GM12891 (cell line): ENCODE results near the gene TAF1B.
"Not testable (repeated sequence)": the region's sequence is repeated elsewhere in the genome, so short reads cannot be mapped to it uniquely, and the experiment has no call there.

ENCODE experiments used
- DNase-seq: peaks from one replicate; pipeline ENCODE4 v3.0.0; 2011; ENCODE audit warnings: low spot score; ENCODE audit not compliant: insufficient read length
- FAIRE-seq: peaks from 2 replicates; lab custom pipeline; 2011; peaks lifted over from hg19 to GRCh38; lab: Jason Lieb, UNC
- PAX5 ChIP-seq: IDR thresholded peaks from 2 replicates; pipeline ENCODE4 v1.6.1; 2011; ENCODE audit warnings: low read length, moderate library complexity, mild to moderate bottlenecking; ENCODE audit not compliant: insufficient read depth, severe bottlenecking
- POLR2A ChIP-seq: IDR thresholded peaks from 2 replicates; pipeline ENCODE4 v1.6.1; 2011; ENCODE audit warnings: low read depth, low read length, control low read depth
- POLR2AphosphoS5 ChIP-seq: IDR thresholded peaks from 2 replicates; pipeline ENCODE4 v1.6.1; 2011; ENCODE audit warnings: low read depth, low read length, control low read depth
- POU2F2 ChIP-seq: IDR thresholded peaks from 2 replicates; pipeline ENCODE4 v1.6.1; 2011; ENCODE audit warnings: low read depth, mild to moderate bottlenecking, control low read depth, low read length, moderate library complexity
- SPI1 ChIP-seq: IDR thresholded peaks from 2 replicates; pipeline ENCODE4 v1.6.1; 2011; ENCODE audit warnings: low read depth, low read length, control low read depth
- TAF1 ChIP-seq: IDR thresholded peaks from 2 replicates; pipeline ENCODE4 v1.6.1; 2011; ENCODE audit warnings: low read depth, low read length, control low read depth

Gene TAF1B

DNA sequence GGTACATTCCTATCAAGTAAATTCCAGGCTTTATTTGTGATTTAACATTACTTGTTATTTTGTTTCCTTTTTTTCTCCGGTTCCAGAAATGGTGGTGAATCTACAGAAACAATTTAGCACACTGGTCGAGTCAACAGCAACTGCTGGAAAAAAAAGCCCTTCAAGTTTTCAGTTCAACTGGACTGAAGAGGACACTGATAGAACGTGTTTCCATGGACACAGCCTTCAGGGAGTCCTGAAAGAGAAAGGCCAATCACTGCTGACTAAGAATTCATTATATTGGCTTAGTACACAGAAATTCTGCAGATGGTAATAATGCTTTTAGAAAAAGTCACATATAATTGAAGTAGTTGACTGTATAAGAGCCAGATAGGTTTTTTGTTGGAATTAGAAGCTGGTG lies 76.2 kb downstream of the TAF1B start:
- no peak for TF ChIP-seq POU2F2
- DNase-seq = no peak
- FAIRE-seq = no peak

DNA sequence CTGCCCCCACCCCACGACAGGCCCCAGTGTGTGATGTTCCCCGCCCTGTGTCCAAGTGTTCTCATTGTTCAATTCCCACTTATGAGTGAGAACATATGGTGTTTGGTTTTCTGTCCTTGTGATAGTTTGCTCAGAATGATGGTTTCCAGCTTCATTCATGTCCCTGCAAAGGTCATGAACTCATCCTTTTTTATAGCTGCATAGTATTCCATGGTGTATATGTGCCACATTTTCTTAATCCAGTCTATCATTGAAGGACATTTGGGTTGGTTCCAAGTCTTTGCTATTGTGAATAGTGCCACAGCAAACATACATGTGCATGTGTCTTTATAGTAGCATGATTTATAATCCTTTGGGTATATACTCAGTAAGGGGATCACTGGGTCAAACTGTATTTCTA lies 83.7 kb downstream of the TAF1B start:
- not testable (repeated sequence) for FAIRE-seq, DNase-seq

DNA sequence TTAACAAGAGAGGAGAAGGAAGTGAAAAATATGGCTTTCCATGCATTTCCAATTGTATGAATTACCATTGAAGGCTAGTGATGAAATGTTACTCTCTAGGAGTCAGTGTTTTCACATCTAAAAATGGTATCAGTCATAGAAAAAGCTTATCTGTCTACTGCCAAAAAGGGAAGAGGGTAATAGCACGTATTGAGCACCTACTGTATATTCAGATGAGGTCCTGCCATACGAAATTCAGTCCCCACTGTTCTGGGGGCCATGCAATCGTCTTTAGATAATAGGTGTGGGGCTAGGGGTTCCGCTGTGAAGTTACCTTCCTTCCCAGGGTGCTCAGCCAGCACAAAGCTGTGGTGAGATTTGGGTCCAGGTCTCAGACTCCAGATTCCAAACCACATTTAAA lies 94.0 kb downstream of the TAF1B start:
- DNase-seq (no peak), FAIRE-seq (no peak)
- TF ChIP-seq SPI1 (no peak), TAF1 (no peak), POLR2AphosphoS5 (no peak), POU2F2 (no peak), PAX5 (no peak), POLR2A (no peak)

DNA sequence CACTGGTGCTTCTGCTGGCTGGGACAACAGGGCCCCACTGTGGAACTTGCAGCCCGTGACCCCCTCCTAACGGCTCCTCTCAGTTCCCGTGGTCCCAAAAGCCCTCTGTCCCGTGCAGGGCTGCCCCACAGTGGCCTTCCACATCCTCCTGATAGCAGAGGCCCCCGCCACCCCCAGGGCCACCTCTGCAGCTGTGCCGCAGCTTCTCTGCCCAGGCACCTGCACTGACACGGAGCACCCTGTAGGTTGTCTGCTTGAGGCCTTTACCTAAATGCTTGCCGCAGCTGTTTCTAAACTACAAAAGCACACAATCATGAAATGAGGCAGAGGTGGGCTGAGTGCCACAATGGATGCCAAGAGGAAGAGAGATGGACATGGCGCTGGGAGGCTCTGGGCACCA lies 94.7 kb downstream of the TAF1B start:
- DNase-seq (no peak), FAIRE-seq (no peak)
- no peak for TF ChIP-seq SPI1
- no peak for TF ChIP-seq POLR2AphosphoS5
- TF ChIP-seq POU2F2 = no peak
- no peak for TF ChIP-seq POLR2A
- no peak for TF ChIP-seq TAF1
- no peak for TF ChIP-seq PAX5

DNA sequence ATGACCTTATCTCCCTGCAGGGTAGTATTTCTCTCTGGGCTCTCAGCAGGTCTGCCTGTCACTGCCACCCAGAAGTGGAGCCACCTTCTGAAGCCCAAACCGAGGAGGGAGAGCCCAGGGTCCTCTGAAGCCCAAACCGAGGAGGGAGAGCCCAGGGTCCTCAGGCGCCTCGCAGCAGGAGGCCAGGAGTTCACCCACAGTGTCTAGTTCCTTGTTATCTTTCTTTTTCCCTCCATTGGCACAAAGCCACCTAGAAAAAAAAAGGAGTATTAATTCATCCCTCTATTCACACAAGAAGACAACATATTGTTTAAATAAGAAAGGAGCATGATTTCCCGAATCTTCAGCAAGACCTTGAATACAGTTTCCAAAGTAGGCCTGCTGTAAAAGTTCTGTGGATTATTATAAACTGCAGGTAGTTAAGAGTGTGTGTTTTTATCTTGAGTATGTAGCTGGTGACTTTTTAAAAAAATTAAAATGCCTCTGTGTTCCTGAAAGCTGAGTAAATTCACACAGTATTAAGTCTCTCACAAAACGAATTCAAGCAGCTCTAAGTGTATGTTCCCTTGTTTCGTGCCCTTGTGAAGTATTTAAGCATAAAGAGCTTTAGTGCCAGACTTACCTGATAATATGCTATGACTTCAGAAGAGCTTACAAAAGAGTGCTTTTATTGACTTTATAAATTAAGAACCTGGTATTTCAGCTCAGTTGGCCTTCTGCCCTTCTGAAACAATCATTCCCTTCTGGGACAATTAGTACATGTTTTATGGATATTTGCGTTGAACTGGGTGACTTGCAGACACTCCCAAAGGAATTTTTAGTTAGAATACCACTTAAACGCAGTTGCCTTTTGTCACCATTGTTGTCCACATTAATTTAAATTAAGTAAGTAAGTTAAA lies 96.6 kb downstream of the TAF1B start:
- FAIRE-seq (no peak), DNase-seq (no peak)
- TF ChIP-seq PAX5 (no peak), POLR2AphosphoS5 (no peak), SPI1 (no peak), TAF1 (no peak), POLR2A (no peak), POU2F2 (no peak)

DNA sequence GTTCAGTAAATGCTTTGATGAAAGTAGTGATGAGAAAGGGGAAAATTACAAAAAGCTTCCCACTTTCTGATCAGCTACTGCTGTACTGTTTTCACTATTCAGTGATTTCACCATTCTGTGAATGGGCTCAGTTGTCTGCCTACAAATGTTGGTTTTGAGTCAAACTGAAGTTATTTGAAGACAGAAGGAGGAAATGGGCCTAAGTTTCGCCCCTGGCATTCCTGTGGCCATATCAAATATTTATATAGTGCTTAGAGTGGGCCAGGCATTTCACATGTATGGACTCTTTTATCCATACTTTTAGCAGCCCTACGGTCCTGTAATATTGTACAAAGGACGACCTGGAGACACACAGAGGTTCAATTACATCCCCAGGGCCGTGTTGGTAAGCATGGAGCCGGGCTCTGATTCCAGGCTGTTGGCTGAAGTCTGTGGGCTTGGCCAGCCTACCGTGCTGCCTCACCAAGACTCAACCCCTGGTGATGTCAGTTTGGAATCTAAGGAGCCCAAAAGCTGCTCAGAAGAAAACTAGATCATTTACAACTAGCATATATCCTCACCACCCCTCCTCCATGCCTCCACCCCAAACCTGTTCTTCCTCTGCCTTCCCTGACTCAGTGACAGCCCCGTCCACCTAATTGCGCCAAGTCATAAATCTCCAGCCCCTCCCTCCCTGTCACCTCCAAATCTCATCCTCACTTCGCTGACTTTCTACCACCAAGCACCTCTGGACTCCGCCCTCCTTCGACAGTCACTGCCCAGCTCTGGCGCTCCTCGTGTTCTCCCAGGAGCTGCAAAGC lies 98.1 kb downstream of the TAF1B start:
- TF ChIP-seq POU2F2 = no peak
- TF ChIP-seq SPI1 = peak; percentile 56; the same call in 1 of the 2 replicates
- no peak for DNase-seq
- FAIRE-seq = no peak

DNA sequence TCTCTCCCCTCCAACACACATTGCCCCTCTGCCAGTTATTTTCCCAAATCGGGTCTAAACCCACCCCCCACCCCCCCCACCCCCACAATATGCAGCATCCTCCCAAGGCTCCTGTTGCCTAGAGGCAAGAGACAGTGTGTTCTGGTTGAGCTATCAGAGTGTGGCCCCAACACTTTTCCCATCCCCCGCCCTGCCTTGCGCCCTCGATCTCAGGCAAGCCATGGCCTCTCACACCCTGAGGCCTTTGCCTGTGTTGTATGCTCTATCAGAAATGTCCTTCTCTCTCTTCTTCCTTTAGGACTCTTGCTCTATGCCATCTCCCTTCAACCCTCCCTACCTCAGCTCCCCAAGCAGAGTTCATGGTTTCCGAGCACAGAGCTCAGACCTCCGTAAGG lies 98.7 kb downstream of the TAF1B start:
- no peak for TF ChIP-seq SPI1
- FAIRE-seq (no peak), DNase-seq (no peak)

DNA sequence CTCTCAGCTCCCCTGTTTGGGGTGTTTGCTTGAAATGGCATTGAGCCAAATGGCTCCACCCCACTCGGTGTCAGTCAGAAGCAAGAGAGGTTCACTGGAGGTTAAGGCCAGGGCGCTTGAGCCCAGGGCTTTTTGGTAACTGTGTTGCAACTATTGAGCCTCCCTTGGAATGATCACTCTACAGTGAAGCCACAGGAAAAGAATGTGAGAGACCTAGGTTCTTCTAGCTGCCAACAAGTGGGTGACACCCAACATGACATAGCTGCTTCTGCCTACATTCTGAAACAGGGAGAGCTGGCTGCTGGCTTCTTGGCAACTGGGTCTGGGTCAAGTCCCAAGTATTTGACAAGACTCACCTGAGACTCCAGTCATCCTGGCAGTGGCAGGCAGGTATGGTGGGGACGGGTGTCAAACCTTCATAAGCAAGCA lies 101.1 kb downstream of the TAF1B start:
- DNase-seq (no peak), FAIRE-seq (no peak)
- TF ChIP-seq POLR2AphosphoS5 (no peak), POU2F2 (no peak), POLR2A (no peak), SPI1 (no peak), TAF1 (no peak), PAX5 (no peak)

DNA sequence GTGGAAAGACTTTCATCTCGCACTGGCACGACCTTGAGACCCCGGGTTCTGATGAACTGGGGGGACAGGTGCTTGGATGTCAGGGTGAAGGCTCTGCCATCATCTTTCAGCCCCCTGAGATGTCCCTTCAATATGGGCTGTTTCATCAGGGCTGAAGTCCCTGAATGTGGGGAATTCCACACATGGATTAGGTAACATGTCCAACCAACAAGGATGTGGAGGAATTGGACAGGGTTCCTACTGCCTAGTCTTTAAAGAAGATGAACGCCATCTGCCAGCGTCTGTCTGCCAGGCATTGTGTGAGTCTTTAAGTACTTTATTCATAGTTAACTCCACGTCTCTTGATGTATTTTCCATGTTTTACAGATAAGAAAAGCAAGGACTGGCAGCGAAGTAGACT lies 102.3 kb downstream of the TAF1B start:
- DNase-seq (no peak), FAIRE-seq (no peak)
- TF ChIP-seq SPI1 (no peak), POLR2A (no peak), POU2F2 (no peak), PAX5 (no peak), TAF1 (no peak), POLR2AphosphoS5 (no peak)

DNA sequence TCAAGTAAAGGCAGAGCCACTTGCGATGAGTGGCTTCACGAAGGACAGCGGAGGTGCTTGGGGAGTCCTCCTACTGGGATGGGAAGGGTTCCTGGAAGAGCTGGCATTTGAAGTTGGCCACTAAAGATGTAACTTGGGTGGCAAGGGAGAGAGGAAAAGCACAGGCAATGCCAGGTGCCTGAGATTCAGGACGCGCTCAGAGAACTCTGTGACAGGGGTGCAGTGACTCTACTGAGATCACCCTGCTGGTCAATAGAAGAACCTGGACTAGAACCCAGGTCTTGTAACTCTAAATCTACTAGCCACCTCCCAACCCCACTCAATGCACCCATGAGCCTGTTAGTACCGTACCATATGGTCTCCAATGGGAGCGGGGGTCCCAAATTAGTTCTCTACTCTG lies 102.8 kb downstream of the TAF1B start:
- FAIRE-seq (no peak), DNase-seq (no peak)
- TF ChIP-seq POLR2A (no peak), PAX5 (no peak), POU2F2 (no peak), SPI1 (no peak), TAF1 (no peak), POLR2AphosphoS5 (no peak)

DNA sequence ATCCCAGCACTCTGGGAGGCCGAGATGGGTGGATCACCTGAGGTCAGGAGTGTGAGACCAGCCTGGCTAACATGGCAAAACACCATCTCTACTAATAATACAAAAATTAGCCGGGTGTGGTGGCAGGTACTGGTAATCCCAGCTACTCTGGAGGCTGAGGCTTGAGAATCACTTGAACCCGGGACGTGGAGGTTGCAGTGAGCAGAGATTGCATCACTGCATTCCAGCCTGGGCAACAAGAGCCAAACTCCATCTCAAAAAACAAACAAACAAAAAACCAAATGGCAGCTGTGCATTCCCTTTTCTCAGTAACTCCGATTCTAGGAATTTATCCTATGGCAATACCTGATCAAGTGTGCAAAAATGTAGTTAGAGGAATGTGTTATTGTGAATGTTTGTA lies 103.5 kb downstream of the TAF1B start:
- no peak for DNase-seq
- FAIRE-seq = no peak
- TF ChIP-seq POLR2AphosphoS5 = no peak
- no peak for TF ChIP-seq PAX5
- TF ChIP-seq POLR2A = no peak
- TF ChIP-seq POU2F2 = no peak
- TF ChIP-seq TAF1 = no peak
- no peak for TF ChIP-seq SPI1
